ENCODE results near the gene RGS3.

RGS3 gene

DNA sequence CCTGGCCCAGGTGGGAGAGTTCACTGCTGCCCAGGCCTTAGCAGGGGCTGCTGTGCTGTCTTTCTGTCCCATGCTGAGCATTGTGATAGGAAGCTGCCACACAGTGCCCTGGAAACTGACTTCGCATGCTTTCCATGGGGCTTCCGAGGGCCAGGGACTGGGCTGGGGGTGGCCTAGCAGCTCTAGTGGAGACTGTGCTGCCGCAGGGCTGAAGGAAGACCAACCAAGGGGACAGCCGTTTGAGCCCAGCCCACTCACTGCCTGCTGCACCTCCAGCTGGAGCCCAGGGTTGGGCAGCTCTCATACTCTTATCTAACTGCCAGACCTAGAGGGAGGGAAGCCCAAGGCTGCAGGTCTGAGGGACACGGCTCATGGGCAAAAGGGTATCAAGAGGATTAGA, 79.2 kb downstream of the RGS3 start:
- Histone ChIP-seq H3K4me3 (ENCODE audit: severe bottlenecking) (no peak overlapping the region), H3K36me3 (ENCODE audit: low read depth) (no peaks in the 10 kb centered on the region), H3K4me1 (ENCODE audit: insufficient read depth, poor library complexity, severe bottlenecking) (no peaks in the 10 kb centered on the region), H3K27me3 (ENCODE audit: insufficient read depth, poor library complexity, severe bottlenecking) (no peaks in the 10 kb centered on the region), H3K9me3 (ENCODE audit: severe bottlenecking) (no peaks in the 10 kb centered on the region), H3K27ac (ENCODE audit: poor library complexity, severe bottlenecking) (no peak overlapping the region)
- TF ChIP-seq, protein P1, sequence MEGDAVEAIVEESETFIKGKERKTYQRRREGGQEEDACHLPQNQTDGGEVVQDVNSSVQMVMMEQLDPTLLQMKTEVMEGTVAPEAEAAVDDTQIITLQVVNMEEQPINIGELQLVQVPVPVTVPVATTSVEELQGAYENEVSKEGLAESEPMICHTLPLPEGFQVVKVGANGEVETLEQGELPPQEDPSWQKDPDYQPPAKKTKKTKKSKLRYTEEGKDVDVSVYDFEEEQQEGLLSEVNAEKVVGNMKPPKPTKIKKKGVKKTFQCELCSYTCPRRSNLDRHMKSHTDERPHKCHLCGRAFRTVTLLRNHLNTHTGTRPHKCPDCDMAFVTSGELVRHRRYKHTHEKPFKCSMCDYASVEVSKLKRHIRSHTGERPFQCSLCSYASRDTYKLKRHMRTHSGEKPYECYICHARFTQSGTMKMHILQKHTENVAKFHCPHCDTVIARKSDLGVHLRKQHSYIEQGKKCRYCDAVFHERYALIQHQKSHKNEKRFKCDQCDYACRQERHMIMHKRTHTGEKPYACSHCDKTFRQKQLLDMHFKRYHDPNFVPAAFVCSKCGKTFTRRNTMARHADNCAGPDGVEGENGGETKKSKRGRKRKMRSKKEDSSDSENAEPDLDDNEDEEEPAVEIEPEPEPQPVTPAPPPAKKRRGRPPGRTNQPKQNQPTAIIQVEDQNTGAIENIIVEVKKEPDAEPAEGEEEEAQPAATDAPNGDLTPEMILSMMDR (IDR thresholded peaks at IDR 0.05; ENCODE audit: poor library complexity, severe bottlenecking) = no peak
- no peak for ATAC-seq (ENCODE audit: low read depth)
- peak; percentile 26 for DNase-seq (ENCODE audit: low spot score)

- no peaks in the 10 kb centered on the region for H3K36me3 ChIP-seq (ENCODE audit: low read depth)
- H3K4me1 ChIP-seq (ENCODE audit: insufficient read depth, poor library complexity, severe bottlenecking) = no peaks in the 10 kb centered on the region
- no peak overlapping the region for H3K27ac ChIP-seq (ENCODE audit: poor library complexity, severe bottlenecking)
- DNase-seq (ENCODE audit: low spot score) = peak; percentile 32
- no peak overlapping the region for H3K4me3 ChIP-seq (ENCODE audit: severe bottlenecking)
- no peaks in the 10 kb centered on the region for H3K27me3 ChIP-seq (ENCODE audit: insufficient read depth, poor library complexity, severe bottlenecking)
- ATAC-seq (ENCODE audit: low read depth) = no peak
- TF ChIP-seq, protein P1 (IDR thresholded peaks at IDR 0.05; ENCODE audit: poor library complexity, severe bottlenecking) = no peak
- no peaks in the 10 kb centered on the region for H3K9me3 ChIP-seq (ENCODE audit: severe bottlenecking)
Observed at GRCh38 chr9:113543296-113543981, 79.9 kb downstream of the RGS3 start.

GRCh38 chr9:113543982-113544303, 80.4 kb downstream of the RGS3 start:
- no peaks in the 10 kb centered on the region for H3K27me3 ChIP-seq (ENCODE audit: insufficient read depth, poor library complexity, severe bottlenecking)
- TF ChIP-seq, protein P1 (IDR thresholded peaks at IDR 0.05; ENCODE audit: poor library complexity, severe bottlenecking) = no peak
- no peak overlapping the region for H3K27ac ChIP-seq (ENCODE audit: poor library complexity, severe bottlenecking)
- H3K36me3 ChIP-seq (ENCODE audit: low read depth) = no peaks in the 10 kb centered on the region
- ATAC-seq (ENCODE audit: low read depth) = no peak
- H3K9me3 ChIP-seq (ENCODE audit: severe bottlenecking) = no peaks in the 10 kb centered on the region
- no peak overlapping the region for H3K4me3 ChIP-seq (ENCODE audit: severe bottlenecking)
- DNase-seq (ENCODE audit: low spot score) = no peak
- no peaks in the 10 kb centered on the region for H3K4me1 ChIP-seq (ENCODE audit: insufficient read depth, poor library complexity, severe bottlenecking)

GRCh38 chr9:113545068-113545467, 81.5 kb downstream of the RGS3 start:
- no peaks in the 10 kb centered on the region for H3K36me3 ChIP-seq (ENCODE audit: low read depth)
- H3K4me3 ChIP-seq (ENCODE audit: severe bottlenecking) = no peak overlapping the region
- no peaks in the 10 kb centered on the region for H3K4me1 ChIP-seq (ENCODE audit: insufficient read depth, poor library complexity, severe bottlenecking)
- peak; percentile 8 for DNase-seq (ENCODE audit: low spot score)
- no peak overlapping the region for H3K27ac ChIP-seq (ENCODE audit: poor library complexity, severe bottlenecking)
- TF ChIP-seq, protein P1 (IDR thresholded peaks at IDR 0.05; ENCODE audit: poor library complexity, severe bottlenecking) = no peak
- no peaks in the 10 kb centered on the region for H3K9me3 ChIP-seq (ENCODE audit: severe bottlenecking)
- H3K27me3 ChIP-seq (ENCODE audit: insufficient read depth, poor library complexity, severe bottlenecking) = no peaks in the 10 kb centered on the region
- no peak for ATAC-seq (ENCODE audit: low read depth)

GRCh38 chr9:113546566-113546965, 83.0 kb downstream of the RGS3 start:
- TF ChIP-seq, protein P1 (IDR thresholded peaks at IDR 0.05; ENCODE audit: poor library complexity, severe bottlenecking) = no peak
- H3K4me1 ChIP-seq (ENCODE audit: insufficient read depth, poor library complexity, severe bottlenecking) = no peaks in the 10 kb centered on the region
- ATAC-seq (ENCODE audit: low read depth) = no peak

More at GRCh38 chr9:113546566-113546965, 83.0 kb downstream of the RGS3 start:
- Histone ChIP-seq H3K36me3 (ENCODE audit: low read depth) (no peaks in the 10 kb centered on the region), H3K4me3 (ENCODE audit: severe bottlenecking) (no peak overlapping the region), H3K27ac (ENCODE audit: poor library complexity, severe bottlenecking) (no peak overlapping the region), H3K27me3 (ENCODE audit: insufficient read depth, poor library complexity, severe bottlenecking) (no peaks in the 10 kb centered on the region), H3K9me3 (ENCODE audit: severe bottlenecking) (no peaks in the 10 kb centered on the region)
- DNase-seq (ENCODE audit: low spot score) = peak; percentile 4

All from RWPE2 (cell line).